Measurements from ENCODE around the gene SIGLEC1.

Gene SIGLEC1

DNA sequence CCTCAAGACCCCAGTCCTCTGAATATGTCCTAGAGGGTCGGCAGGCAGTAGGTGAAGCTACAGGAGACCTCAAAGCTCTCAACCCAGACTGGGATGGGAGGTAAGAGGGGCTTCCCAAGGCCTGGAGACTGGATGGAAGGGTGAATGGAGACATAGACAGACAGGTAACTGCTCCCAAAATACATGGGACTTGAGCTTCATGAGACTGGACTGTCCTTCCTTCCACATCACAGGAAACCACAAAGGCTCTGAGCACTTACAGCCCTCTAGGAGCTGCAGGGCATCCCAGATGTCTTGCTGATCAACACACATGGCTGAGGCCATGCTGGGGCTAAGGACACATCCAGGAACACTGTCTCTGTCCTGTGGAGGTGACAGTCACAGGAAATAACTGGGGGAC, 31.6 kb upstream of the SIGLEC1 start:
- DNase-seq, result no peak

DNA sequence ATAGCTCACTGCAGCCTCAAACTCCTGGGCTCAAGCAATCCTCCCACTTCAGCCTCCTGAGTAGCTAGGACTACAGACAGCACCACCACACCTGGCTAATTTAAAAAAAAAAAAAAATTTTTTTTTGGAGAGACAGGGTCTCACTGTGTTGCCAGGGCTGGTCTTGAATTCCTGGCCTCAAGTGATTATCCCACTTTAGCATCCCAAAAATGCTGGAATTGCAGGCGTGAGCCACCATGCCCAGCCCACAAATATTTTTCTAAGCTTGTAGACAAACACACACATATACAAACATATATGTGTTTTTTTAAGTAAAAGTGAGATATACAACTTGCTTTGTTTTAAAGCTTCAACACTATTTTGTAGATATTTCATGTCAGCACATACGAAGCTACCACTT, 30.9 kb upstream of the SIGLEC1 start:
- DNase-seq, result no peak

DNA sequence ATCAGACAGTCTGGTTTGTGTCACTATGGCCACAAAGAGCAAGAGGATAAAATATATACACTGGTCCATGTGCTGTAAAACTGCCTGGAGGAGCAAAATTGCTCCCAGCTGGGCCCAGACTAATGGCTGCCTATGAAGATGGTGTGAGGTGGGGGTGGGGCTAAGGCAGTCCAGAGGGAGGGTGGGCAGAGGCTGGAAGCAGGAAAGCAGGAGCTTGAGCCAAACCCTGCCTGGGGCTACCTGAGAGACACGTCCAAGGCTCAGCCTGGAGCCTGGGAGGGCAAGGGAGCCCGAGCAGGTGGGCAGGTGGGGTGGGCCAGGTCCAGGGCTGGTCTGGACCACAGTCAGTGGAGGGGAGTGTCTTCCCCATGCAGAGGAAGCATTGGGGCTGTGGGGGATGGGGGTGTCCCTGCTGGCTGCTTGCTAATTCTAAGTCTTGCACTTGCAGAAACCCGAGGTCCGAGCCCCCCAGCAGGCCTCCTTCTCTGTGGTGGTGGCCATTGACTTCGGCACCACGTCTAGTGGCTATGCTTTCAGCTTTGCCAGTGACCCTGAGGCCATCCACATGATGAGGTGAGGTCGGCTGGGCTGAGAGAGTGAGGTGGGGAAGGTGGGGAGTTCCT, 29.5 kb upstream of the SIGLEC1 start:
- no peak for DNase-seq

DNA sequence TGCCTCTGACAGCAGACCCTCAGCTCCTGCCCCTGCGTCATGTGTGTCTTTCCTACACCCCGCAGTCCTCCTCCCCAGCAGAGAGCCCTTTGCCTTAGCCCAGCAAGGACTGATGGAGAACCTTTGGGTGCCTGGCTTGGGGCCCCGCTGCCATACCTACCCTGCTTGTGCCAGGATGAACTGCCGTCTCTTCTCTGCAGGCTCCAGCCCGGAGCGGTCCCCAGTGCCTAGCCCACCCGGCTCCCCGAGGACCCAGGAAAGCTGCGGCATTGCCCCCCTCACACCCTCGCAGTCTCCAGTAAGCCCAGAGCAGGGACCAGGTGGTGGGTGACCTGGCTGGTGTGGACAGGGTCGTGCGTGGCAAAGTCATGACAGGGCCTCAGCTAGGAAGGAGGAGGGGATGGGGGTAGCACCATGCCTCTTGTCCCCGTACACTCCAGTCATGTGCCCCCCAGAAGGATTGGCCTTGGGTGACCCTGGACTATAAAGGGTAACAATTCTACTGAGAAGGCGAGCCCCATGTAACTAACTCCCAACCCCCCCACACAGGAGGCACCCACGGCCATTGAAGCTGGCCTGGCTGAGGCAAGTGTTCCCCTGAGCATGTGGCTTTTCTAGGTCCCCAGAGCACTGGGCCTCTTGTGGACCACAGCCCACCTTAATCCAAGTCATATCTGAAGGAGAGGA, 28.4 kb upstream of the SIGLEC1 start:
- DNase-seq, result no peak

DNA sequence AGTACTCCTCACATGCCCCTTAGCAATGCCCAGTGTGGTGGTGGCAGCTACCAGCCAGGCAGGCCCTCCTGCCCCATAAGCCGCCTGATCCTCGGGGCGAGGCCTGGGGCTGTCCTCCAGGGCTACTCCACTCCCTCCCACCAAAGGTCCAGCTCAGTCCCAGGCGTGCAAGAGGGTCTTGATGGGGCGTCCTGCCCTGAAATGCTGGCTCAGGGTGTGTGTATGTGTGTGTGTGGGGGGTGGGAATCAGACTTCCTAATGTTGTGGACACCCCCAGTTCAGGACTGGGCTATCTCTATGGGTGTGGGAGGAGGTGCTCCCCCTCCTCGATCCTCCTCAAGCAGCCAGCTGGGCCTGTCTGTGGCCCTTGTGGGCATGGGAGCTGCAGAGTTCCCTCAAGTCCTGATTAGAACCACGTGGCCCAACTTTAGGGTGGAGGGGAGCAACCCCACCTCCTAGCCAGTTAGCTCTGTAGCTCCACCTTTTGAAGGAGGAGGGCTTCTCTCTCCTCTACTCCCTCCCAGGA, 27.6 kb upstream of the SIGLEC1 start:
- DNase-seq, result no peak

DNA sequence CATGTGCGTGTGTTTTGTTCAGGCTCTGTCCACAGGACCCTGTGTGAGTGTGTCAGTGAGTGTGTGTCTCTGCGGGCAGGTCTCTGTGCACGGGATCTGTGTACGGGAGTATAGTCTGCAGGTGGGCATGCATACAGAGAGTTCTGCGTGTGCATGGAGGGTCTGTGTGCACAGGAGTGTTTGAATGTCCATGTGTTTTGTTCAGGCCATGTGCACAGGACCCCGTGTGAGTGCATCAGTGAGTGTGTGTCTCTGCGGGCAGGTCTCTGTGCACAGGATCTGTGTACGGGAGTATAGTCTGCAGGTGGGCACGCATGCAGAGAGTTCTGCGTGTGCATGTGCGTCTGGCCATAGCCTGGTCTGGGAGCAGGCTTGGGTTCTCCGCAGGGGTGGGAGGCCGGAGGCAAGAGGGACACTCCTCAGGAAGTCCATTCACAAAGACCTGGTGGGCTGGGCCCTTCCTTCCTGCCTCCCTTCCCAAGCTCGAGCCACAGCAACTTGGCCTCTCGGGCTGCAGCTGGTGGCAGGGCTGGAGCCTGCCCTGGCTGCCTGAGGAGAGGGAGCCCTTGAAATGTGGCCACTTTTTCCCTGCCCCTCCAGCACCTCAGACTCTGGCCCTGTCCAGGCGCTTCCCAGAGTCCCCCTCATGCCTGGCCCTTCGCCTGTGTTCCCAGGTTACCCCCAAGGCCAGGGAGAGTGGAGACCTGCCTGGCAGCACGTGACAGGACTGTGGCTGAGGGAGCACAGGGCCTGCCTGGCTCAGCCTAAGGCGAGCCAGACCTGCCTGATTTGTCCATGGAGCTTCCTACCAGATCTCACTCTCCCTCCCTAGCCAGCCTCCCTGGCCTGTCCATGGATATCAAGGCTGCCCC, 26.9 kb upstream of the SIGLEC1 start:
- no peak for DNase-seq

DNA sequence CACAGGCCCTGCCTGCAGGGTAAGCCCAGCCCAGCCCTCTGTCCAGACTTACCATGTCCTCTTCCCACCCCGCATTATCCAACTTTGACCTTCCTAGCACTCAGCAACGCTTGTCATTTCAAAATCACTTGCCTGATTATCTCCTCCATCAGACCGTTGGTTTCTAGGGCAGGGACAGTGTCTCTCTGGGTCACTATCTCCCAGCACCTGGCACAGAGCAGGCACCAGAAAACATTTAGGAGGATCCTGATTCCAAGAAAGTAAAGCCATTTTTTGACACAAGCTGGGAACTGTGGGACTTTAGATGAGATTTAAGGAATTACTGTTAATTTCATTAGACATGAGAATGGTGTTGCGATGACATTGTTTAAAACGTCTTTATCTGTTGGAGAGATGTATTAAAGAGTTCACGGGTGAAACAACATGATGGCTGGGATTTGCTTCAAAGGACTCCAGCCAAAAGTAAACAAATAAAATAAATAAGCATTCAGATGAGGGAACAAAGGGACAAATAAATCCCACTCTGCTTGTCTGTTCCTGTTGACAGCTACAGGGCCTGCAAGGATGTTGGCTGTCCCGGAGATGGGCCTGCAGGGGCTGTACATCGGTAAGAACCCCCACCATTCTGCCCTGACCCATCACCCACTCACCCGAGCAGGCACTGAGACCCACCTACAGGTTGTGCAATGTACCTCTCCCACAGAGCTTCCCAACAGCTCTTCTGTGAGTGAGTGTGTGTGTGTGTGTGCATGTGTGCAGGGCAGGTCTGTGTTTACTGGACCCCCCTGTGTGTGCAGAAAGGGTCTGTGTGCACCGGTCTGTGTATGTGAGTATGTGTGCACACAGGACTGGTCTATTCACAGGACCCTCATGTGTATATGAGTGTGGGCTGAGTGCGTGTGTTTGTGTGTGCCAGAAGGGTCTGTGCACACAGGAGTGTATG, 26.0 kb upstream of the SIGLEC1 start:
- no peak for DNase-seq

DNA sequence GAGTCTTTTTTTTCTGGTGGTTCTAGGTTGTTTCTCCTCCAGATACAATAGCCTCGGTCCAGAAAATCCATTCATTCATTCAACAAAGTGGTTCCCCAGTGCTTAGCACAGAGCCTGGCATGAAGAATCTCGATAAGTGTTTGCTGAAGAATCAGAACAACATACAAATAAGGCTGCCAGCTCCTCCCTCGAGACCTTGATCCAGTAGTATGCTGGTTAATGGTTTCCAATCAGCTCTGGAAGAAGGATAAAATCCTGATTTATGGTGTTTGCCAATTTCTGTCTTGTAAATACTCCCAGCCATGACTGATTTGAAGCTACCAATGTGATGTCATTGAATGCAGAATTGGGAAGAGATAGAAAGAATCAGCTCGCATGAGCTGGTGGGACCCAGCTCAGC, 23.4 kb upstream of the SIGLEC1 start:
- no peak for DNase-seq

DNA sequence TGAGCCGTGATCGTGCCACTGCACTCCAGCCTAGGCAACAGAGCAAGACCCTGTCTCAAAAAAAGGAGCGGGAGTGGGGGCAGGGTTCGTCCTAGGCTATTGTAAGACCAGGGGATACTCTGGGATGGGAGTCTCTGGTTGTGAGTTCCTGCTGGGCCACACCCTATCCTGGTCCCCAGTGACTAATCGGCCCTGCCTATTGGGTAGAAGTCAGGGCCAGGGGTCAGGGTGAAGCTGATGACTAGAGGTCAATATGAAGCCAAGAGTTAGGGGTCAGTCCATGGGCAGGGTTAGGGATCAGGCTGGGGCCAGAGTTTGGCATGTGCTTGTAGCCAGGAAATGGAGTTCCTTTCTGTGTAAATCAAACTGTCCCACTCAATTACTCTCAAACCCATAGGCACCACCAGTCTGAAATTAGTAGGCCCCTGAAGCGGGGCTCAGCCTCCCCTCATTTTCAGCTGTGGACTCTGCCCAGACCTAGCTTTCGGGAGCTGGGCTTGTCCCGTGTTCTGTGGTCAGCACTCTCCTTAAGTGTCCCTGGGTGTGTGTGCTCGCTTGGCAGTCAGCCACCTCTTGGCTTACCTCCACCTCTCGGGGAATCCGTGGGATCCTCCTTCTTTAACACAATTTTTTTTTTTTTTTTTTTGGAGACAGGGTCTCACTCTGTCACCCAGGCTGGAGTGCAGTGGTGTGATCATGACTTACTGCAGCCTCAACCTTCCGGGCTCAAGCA, 21.9 kb upstream of the SIGLEC1 start:
- DNase-seq, result no peak

DNA sequence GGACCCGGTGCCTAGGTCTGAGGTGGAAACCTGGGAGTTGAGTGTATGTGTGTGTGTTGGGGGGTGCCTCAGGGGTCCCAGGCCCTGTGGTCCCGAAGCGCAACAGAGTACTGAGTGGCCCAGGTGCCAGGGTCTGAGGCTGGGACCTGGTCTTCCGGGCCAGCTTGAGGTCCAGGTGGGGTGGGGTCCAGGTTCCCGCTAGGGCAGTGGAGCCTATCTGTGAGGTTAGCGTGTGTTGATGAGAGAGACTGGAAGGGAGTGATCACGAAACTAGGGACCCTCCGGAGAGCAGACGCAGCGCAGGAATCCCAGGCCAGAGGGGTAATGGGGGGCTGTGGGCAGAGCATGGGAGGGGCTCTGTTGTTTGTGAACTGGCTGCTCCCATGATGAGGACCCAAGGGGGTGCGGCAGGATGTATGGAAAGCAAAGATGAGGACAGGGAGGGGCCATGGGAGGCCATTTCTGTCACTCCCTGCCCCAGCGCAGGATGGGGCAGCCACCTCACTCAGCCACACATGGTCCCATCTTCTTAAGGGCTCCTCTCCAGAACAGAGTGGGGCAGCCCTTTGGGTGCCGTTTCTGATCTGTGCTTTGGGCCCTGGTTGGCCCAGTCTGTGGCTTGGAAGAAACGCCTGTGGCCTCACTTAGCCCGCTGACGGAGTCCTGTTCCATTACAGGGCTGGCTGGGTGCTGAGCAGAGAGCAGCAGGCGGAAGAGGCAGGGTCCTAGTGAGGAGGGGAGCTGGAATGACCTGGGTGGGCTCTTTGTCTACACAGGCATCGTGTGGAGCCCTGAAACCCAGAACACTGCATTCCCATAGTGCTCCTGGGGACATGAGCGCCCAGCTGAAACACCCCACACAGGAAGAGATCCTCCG, 21.0 kb upstream of the SIGLEC1 start:
- DNase-seq, result no peak

DNA sequence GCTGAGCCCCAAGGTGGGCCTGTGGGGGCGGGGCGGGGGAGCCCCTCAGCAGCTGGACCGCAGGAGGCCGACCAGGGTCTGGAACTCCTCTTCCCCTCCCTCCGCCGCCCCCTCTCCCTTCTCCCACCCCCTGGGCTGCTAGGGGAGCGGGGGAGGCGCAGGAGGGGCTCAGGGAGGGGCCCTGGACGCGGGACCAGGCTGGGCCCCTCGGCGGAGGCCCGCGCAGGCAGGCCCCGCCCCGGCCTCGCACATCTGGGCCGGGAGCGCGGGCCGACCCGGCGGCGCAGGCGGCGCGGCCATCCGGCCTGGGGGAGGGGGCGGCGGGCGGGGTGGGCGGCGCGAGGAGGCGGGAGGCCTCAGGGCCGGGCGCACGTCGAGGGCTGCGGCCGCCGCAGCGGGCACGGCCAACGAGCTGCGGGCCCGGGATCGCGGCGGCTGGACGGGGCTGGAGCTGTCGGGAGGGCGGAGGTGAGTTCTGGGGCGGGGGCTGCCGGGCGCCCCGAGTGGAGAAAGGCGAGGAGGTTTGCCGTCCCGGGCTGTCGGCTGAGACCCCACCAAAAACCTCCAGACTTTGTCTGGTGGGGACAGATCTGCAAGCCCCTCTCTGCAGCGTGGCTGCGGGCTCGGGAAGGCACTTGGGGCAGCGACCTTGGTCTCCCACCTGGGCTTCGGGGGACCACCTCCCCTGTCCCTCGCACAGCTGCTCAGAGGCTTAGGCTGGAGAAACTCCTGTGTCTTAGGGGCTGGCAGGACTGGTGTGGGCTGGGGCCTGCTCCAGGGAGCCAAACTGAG, 20.1 kb upstream of the SIGLEC1 start, which contains the start of gene HSPA12B:
HSPA12B (plus strand) TSS at position 359 of the 792 bp plus-strand sequence. CDS start 5,990 bp downstream, outside the sequence.
- no peak for DNase-seq

DNA sequence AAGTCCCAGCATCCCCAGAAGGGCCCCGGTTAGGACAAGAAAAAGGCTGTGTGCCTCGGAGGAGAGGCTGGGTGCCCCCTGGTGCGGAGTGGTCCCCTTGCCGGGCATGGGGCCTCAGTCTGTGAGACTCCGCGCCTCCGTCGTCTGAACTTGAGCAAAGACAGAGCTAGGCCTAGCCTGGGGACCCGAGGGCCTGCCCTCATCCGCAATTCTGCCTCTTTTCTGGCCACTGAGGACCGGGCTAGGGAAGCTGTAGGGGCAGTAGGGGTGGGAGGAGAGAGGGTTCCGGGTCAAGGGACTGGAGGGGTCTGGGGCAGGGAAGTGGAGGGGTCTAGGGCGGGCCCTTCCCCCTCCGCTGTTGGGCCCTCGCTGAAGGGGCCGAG, 19.5 kb upstream of the SIGLEC1 start:
- no peak for DNase-seq

DNA sequence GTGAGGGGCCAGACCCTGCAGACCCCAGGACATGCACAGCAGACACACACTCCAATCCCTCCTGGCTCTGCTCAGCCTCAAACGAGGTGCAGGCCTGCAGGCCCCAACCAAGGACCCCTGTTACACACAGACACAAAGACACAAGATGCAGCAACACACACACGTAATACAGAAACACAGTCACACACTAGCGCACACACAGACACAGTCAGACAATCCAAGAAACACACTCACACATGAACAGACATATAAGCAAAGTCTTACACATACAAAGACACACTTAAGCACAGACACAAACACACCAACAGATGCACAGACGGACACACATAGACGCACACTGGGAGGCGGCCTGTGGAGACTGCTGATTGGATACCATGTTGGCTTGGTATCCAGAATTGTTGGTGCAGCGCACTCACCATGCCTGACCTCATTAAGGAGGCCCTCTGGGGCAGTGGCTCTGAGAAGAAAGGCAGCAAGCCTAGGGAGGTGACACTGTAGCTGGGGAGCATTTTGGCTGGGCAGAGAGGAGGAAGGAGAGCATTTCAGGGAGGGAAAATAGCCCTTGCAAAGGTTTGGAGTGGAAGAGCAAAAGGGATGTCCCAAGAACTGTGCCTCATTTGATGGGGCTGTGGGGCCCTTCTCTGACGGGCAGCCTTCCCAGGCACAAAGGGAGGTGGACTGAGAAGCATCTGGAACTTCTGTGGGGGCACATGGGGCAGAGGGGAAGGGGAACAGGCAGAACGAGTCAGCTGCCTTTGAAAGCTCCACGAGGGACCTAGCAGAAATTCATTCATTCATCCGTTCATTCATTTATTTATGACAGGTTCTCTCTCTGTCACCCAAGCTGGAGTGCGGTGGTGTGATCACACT, 18.6 kb upstream of the SIGLEC1 start:
- DNase-seq, result no peak

DNA sequence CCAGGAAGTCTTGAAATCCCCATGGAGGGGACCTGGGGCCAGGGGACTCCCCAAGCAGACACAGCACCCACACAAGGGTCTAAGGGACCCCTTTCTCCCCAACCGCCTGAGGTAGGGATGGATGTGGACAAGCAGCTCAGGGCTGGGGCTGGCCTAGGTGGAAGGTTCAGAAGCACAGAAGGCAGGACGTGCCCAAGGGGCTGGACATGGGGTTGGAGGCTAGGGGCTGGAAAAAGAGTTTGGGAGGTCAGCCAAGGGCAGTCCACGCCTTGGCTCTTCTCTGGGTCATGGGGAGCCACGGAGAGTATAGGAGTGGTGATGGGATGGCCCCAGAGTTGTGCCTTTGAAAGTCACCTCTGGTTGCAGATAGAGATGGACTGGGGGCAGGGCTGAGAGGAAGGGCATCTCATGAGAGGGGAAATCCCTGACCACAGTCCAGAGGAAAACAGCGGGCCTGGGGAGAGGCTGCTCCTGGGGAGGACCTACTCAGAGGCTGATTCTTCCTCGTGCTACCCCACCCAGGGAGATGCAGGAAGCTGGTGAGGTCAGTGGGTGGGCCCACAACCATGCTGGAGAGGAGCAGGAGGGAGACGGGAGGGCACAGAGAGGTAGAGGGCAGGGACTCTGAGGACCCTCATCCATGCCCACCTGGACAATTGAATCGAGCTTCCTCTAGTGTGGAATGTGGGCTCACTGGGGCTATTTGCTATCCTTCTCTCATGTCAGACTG, 17.6 kb upstream of the SIGLEC1 start:
- DNase-seq, result no peak

DNA sequence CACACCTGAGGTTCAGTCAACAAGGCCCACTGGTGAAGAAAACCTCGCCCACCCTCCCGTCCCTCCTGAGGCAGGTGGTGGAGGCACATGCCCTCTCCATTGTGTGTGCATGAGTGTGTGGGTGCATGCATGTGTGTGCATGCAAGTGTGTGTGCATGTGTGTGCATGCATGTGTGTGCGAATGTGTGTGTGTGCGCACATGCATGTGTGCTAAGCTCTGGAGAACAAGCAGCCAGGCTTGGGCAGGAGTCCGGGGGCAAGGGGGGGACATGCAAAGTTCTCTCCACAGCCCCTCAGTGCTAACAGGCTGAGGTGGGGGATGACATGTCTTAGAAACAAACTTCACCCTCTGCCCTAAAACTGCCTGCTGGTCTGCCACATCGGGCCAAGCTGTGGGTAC, 17.0 kb upstream of the SIGLEC1 start:
- no peak for DNase-seq

DNA sequence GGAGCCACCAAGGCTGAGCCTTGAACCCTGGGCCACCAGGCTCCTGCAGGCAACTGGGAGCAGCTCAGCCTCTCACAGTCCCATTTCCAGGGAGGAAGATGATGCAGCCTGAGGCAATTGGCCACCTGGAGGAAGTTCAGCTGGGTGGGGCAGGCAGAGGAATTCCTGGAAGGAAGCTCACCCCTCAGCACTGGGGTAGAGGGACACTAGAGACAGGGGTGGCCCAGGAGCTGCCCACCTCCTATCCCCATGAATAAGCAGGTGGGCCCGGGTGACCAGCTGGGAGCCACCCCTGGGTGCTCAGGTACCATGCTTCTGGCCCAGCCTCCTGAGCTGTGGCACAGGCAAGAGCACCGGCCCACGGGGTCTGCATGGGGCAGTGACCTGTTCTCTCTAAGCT, 16.5 kb upstream of the SIGLEC1 start:
- no peak for DNase-seq

DNA sequence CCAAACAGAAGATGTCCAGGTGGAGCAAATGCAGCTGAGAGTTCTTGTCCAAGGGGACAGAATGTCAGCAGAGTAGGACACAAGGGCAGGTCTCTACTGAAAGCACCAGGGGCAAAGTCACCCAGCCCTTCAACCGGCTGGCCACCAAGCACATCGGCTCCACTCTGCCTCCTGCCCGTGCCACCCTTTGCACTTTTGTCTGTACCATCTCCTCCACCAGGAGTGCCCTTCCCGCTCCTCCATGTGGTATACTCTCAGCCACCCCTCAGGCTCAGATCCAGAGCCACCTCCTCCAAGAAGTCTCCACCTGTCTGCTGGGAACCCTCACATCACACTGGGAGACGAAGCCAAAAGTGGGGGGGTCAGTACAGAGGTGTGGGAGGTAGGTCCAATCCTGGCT, 16.0 kb upstream of the SIGLEC1 start:
- no peak for DNase-seq

DNA sequence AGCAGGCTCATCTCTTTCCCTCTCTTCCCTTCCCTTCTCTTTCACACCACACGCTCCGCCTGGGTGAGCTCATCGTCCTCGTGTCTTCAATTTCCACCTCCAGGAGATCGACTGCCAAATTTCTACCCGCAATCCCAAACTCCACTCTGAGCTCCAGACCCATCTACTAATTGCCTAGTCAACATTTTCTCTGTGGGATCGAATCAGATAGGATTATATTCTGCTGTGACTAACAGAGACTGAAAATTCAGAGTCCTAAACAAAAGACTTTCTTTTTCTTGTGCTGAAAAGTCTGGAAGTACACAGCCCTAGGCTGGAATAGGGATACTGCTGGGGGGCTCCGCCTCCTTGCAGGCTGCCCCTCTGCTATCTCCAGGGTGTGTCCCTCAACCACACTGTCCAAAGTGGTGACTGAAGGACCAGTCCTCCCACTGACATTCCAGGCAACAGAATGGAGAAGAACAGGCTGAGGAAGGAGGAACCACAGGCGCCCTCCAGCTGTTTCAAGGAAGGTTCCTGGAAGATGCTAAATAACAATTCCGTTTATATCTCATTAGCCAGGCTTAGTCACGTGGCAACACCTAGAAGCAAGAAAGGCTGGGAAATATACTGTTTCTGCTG, 15.1 kb upstream of the SIGLEC1 start:
- DNase-seq, result no peak

All from stimulated activated CD4-positive, alpha-beta T cell treated with anti-CD3 and anti-CD28 coated beads, Interleukin-15, amount 100 ng/mL, for 24 hours (primary cell).